ENCODE measurements around the gene ZNF275.
A peak's percentile ranks its signal among the peaks of the same experiment; 100 is the strongest.
"Not testable (repeated sequence)": the region's sequence is repeated elsewhere in the genome, so short reads cannot be mapped to it uniquely, and the experiment has no call there.

ZNF275 gene

DNA sequence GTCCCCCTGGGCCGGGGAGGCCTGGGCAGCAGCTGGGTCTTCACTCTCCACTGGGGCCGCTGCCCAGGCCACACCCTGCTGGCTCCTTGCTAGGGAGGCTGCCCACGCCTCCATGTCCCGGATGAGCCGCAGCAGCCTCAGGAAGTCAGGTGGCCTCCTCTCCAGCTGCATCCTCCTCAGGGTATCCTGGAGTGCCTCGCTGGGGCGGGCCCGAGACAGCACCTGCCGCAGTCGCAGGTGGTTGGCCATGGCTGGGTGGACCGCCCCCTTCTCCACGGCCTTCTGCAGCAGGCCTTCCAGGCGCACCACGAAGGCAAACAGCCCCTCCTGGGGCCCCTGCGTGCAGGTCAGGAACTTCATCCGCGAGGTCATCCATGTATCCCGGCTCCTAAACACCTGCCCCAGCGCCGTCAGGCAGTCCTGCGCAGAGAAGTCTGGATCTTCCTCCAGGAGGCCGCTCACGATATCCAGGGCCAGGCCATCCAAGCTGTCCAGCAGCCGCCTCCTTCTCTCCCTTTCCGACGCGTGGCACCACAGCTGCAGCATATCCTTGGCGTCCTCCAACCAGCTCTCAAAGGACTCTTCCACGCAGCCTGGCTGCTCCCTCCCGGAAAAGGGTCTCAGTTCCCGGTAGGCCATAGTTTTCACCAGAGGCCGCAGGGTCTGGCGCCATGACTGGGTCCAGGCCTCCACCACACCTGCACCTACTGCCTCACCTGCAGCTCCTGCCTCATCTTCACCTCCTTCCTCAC lies 14.5 kb upstream of the ZNF275 start:
- DNase-seq: no peak

DNA sequence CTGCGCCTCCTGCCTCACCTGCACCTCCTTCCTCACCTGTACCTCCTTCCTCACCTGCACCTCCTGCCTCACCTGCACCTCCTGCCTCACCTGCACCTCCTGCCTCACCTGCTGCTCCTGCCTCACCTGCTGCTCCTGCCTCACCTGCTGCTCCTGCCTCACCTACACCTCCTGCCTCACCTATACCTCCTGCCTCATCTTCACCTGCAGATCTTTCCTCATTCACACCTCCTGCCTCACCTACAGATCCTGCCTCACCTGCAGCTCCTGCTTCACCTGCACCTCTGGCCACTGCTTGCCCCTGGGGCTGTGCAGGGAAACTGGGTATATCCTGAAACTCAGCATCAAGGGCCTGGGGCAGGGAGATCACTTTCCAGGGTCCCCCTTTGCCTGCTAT lies 13.9 kb upstream of the ZNF275 start:
- DNase-seq: not testable (repeated sequence)

DNA sequence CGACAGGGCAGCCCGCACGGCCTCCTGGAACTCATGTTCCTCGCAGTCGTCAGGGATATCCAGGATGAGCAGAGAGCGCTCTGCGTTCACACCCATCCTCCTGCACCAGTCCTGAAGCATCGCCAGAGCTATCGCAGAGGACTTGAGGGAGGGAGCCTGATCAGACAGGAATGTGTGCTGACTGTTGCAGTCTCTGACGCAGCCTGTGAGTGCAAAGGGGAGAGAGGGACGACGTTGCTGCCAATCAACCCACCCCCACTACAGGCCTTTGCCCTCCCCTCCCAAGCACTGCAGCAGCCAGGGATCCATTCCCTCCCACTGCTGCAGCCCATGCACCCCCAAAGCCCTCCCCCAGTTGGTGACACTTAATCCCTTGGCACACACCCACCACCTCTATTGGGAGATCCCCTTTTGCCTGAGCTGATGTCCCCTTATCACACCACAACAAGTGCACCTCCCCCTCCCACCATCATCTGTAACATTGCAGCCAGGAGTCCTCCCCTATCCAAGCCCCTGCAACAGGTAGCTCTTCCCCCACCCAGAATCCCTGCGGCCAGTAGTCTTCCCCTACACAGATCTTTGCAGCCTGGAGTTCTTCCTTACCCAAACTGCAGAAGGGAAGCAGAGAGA lies 13.3 kb upstream of the ZNF275 start:
- DNase-seq: no peak

DNA sequence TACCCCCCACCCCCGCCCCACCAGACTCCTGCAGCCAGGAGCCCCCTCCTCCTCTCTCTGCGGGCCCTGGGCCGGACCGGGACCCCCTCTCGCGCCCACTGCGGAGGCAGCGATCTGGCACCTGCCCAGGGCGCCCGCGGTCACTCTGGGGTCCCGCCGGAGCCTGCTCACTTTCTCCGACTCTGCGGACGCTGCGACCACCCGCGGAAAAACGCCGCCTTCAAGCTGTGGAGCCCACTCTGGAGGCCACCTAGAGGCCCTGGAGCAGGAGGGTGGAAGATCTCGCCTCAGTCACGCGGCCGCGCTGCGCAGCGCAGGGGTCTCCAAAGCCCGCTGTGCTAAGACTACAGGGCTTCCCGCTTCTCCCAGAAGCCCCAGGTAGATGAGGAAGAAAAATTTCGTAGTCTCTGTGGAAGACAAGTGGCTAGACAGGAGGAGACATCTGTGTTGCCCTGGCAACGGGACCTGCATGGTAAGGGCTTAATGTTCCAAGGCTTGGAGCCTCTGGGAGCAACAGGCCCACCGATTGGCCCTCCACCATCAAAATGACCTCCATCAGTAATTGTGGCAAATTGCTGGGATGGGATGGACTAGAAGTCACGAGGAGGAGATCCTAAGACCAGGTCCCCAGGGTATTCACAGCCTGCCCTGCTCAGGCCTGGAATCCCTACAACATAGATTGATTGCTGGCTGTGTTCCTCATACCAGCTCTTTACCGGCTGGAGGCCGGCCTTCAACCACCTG lies 12.4 kb upstream of the ZNF275 start, which contains the start of gene PNMA6F:
PNMA6F (minus strand) TSS at position 387 of the 744 bp plus-strand sequence. CDS start 1,093 bp downstream, outside the sequence.
- DNase-seq: no peak

DNA sequence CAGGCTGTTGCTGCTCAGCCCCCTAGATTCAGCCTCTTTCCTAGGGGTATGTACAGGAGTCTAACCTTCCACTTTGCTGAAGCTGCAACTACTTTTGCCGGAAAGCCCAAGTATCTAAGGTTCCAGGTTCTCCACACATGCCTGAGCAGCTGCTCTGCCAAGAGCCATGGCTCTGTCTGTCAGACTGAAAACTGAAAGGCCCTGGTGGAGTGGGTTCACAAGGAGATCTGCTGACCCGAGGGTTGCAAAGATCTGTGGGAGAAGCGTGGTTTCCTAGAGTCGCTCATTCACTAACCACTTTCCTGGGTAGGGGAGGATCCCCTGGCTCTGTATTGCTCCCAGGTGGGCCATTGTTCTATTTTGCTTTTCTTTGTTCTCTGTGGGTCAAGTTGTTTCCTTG lies 6.4 kb upstream of the ZNF275 start:
- DNase-seq: no peak

DNA sequence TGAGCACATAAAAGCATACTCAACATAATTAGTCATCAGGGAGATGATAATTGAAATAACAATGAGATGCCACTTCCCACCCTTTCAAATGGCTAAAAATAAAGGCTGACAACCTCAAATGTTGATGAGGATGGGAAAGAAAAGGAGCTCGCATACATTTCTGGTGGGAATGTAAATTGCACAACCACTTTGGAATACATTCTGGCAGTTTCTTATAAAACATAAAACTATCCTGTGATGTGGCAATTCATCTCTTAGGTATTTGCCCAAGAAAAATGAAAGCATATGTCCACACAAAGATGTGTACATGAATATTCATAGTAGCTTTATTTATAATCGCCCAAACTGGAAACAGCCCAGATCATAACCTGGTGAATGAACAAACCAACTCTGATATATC lies 687 bp upstream of the ZNF275 start:
- no peak for DNase-seq

DNA sequence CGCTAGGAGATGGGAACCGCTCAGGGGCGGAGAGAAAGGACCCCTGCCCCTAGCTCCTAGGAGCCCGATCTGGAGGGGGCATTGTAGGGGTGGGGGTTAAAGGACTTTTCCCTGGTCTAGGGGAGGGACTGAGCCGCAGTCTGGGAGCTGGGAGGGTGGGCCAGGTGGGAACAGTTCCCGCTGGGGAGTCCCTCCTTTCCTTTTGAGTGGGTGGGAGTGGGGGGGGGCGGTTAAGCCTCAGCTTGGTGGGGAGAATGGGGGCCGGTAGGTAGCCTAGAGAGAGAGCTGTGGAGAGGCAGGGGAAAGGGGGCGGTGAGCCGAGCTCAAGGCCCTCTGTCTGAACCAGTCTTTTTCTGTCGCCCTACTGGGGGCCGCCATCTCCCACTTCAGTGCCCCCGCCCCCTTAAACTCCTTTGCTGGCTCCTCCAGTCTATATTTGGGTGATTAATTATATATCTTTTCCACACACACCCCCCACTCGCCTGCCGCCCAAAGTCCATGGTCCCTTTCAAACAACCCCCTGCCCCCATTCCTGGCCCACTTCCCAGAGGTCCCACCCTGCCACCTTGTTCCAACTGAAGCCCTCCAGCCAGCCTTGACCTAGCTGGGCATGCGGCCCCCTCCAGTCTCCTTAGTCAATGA lies 822 bp downstream of the ZNF275 start:
- no peak for DNase-seq

DNA sequence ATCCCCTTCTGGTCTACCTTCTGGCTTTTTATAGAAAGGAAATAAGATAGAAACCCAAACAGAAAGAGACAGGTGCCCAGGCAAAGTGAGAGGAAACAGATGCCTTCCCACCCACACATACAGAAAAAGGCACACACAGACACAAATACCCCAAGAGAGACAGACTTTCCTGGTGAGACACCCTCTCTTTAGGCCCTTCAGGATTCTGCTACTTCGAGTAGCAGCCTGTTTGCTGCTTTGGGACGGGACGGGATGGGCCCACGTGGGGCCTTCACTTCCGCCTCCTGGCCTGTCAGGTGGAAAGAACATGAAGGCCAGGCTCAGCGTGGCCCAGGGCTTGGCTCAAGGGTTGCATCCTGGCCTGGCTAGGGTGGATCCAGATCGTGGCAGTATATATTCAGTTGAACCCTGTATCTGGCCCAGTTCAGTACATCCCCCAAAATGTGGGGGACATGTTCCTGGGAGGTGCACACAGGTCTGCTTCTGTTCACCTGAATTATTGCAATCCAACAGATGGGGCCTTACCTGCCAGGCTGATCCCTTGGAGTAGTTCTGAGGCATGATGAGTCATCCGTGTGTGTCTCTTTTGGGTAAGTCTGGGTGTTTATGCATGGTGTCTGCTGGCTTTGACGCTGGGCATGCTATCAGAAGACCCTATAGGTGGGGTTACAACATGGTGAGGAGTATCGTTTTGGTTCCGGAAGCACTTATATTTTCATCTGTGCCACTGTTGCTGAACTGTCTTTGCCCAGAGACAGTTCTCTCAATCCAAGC lies 2.4 kb downstream of the ZNF275 start:
- DNase-seq: no peak

DNA sequence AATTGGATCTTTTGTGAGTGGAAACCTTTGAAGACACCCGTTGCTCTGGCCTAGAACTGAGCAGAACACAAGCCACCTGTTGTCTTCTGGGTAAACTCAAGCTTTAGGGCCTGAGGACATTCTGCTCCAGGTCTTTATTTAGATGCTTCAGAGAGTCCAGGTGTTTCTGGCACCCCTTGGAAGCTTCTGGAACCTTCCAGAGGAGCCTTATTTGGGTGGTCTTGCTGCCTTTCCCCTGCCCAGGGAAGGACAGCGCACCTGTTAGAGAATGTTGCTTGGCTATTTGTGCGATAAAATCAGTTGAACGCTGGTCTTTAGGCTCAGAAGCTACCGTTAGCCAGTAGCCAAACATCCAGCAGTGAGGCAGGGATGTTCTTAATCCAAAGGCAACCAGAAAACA lies 3.0 kb downstream of the ZNF275 start:
- no peak for DNase-seq

DNA sequence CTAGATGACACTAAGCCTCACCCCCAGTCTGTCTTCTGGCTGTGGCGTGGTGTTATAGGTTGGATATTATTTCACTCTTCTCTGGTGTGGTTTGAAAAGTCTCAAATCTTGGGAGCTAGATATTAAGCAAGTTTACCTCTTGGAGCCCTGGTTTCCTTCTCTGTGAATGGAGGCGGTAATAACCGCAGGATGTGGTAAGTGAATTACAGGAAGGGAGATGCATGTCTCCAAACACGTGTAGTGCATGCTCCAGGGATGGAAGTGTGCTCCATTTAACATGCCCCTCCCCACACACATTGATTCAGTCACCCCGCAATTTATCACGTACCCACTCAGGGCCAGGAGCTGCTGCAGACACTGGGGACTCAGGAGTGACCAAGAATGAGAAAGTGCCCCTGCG lies 4.9 kb downstream of the ZNF275 start:
- no peak for DNase-seq

DNA sequence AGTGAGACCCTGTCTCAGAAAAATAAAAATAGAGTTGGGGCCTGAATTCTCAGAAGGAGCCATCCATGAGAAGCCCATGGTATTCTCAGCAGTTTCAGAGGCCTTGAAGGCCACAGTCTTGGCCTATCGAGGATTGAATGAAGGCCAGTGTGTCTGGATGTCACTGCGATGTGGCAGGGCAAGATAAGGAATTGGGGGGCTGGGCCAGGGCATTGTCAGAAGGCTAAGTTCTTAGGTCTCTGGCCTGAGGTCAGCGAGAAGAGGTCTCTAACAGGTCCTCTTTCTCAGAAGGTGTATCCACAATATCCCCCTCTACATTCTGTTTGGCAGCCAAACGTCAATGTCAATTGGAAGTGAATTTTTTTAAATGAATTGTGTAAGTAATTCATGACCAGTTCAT lies 5.7 kb downstream of the ZNF275 start:
- DNase-seq: peak; percentile 4

DNA sequence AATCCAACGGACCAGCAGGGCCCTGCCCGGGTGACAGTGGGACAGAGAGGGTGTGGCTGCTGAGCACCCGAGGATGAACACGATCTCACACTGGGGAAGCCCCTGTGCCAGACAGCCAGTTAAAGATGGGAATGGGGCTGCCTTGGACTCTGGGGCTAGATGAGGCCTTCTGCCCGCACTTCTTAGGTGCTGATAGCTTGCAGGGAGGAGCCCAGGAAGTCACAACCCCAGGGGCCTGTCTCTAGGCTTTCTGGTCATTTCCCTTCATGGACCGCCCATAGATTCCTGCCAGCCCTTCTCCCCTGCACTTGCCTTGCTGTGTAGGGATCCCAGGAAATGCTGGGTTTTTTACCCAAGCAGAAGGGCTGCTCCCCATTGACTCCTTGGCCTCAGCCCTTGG lies 6.2 kb downstream of the ZNF275 start:
- no peak for DNase-seq

DNA sequence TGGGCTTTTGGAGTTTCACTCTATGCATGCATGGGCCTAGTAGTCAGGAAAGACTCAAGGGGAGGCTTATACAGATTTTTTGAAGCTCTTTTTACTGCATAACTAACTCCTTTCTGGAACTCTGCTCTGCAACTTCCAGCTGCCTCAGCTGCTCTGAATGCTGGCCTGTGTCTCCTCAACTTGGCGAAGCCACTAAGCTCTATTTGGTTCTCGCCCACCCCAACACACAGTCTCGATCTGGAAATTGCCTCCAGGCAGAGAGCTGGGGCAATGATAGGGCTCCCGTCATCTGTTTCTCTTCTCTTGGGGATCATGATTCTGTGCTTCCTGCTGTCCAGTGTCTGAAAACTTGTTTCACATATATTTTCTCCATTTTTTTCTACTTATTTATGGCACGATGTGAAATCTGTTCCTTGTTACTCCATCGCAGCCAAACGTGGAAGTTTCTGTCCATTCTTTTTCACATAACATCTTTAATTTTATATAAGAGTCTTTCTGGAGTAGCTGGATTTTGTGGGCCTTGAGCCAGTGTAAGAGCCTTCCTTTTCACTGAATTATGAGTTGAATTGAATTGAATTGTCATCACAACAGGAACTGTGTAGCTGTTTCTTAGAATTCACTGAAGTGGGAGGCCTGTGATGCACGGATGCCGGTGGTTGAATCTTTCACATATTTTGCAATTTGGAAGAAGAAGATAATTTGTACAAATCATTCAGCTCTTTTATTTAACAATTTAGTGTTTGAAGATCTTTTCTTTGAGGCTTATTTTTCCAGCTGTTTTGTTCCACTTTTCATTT lies 9.0 kb downstream of the ZNF275 start:
- DNase-seq: no peak

DNA sequence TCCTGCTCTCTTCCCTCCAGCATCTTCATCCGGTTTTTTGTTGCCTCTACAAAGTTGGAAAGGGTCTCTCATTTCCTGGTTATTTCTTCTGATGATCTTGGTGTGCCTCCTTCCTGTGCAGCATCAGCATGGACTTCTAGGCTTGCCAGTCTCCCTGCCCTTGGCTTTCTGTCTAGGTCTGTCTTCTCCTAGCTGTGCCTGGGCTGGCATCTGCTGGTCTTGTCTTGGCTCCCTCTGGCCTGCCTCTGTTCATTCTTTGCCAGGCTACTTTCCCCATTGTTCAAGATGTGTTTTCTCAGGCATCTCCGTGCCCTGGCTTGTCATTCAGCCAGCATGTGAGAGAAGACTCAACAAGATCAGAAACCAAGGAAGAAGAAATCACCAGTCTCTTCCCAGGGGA lies 9.7 kb downstream of the ZNF275 start:
- DNase-seq: no peak

DNA sequence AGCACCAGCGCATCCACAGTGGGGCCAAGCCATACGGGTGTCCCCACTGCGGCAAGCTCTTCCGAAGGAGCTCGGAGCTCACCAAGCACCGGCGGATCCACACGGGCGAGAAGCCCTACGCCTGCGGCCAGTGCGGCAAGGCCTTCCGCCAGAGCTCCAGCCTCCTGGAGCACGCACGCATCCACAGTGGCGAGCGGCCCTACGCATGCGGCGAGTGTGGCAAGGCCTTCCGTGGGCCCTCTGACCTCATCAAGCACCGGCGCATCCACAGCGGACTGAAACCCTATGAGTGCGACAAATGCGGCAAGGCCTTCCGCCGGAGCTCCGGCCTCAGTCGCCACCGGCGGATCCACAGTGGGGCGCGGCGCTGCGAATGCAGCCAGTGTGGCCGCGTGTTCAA lies 13.6 kb downstream of the ZNF275 start:
- DNase-seq: no peak

DNA sequence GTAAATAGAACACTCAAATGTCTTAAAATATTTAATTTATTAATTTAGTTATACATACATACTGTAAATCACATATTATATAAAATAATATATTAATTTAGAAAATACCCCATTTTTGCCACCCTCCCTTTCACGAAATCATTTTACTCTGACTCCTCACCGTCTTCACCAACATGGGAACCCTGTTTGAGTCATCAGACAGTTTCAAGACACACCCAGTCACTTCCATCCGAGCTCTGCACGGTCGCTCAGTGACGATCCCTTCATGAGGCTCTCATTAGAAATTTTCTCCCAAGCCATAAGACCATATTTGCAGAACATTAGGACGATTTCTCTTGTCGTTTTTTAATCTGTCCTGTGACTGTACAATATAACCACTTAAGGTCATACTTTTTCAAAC lies 14.5 kb downstream of the ZNF275 start:
- no peak for DNase-seq

DNA sequence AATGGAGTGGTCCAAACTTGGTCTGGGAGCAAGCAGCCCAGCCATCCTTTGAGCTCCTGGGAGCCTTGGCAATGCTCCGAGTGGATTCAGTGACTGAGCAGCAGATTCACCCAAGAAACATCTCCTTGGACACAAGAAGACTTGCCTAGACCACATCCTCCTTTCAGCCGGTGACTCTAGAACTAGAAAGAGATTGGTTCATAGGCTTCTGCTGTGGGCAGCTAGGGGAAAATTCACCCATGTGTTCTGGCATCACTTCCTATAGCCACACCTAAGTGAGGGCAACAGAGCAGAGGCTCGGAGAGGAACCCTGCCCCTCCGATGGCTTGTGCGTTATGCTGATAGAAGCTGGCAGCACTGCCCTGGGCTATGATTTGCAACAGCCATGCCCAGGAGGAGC lies 16.0 kb downstream of the ZNF275 start:
- no peak for DNase-seq

DNA sequence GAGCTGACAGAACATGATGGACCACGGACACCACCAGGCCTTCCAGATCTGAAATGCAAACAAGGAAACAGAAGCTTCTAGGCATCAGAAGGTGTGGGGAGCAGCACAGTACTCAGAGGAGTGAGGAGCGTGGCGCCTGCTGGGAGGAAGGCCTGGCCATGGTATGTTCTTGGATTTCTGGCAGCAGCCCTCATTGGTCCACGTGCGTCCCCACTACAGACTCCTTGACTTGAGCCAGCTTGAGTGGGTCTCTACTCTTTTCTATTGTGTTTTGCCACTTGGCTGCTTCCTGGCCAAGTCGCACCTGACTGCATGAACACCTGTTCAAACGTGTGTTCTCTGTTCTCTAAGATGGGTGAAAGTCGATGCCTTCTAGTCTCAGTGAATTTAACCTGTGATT lies 18.0 kb downstream of the ZNF275 start:
- DNase-seq: no peak

DNA sequence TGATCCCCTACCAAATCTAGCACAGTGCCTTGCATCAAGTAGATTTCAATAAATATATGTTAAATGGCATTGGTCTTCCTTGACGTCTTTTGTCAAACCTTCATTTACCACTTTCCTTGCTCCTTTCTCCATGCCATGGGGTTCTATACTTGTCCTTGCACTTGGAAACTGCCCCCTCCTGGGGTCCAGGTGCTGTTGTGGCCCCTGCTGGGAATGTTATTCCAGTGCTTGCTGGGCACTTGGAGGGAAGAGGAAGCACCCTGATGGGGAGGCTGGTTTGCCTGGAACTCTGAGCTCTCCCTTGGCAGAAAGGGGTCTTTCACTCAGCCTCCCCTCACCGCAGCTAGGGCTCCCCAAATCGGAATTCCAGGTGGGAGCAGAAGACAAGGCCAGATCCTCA lies 18.9 kb downstream of the ZNF275 start:
- no peak for DNase-seq

DNA sequence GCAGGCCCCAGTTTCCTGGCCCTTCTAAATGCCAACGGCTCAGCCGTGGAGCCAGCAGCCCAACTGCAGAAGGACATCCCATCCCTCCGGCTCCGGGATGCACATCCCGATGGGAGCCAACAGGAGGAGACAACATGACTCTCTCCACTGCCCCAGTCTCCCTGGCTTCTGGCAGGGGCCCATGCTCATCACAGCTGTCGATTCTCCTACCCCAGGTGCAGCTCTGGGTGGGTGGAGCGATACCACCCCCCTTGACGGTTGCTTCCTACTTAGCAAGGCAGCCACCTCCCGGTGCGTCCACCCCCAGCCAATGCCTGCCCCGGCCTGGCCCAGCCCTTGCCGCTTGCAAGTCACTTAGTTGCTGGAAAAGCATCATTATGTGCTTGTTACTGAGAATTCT lies 19.5 kb downstream of the ZNF275 start:
- no peak for DNase-seq

DNA sequence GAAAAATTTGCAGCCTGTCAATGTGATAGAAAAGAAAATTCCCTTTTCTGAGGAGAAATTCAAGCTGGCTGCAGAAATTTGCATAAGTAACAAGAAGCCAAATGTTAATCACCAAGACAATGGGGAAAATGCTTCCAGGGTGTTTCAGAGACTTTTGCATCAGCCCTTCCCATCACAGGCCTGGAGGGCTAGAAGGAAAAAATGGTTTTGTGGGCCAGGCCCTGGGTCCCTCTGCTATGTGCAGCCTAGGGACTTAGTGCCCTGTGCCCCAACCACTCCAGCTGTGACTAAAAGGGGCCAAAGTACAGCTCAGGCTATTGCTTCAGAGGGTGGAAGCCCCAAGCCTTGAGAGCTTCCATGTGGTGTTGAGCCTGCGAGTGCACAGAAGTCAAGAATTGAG lies 23.9 kb downstream of the ZNF275 start:
- no peak for DNase-seq

Measured in OCI-M1 (cell line).